GM19099 (cell line): ENCODE results near the gene PIGN.
A peak's percentile ranks its signal among the peaks of the same experiment; 100 is the strongest.

Experiments used
- POLR2A ChIP-seq: IDR thresholded peaks from 3 replicates; pipeline ENCODE4 v1.6.1; 2011; ENCODE audit warnings: low read depth; ENCODE audit not compliant: insufficient read length; ENCODE audit errors: extremely low read depth

PIGN gene

DNA sequence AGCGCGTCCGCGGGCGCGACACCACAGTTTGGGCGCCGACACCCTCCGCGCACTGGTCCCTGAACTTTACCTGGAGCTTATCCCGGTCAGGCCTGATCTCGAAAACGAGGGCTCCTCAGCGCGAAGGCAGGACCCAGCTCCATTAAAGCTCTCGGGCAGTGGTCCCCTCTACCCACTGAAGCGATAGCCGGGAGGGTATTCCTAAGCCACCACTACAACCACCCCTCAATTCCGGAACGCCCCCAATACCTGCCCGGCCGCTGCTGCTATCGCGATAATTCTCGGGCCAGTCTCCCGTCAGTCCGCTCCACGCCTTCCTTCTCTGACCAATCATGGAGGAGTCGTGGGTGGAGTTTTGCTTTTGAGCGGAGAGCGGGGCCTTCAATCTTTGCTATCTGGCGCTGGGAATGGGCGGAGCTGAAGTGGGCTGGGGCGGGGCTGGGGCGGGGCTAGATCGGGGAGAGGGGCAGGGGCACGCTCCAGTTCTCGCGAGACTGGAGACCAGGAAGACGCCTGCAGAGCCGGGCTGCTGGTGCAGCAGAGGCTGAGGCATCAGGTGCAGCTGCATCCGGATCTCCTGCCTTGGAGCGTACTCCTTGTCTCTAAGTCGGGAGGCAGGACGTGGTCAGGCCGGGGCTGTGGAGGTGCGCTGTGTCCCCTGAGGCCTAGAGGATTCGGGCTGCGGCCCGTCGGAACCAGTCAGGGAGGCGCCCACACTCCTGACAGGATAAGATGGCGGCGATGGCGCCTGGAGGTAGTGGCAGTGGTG lies at the start of gene PIGN, which contains the start of gene RELCH:
PIGN (minus strand) TSS at position 283 of the 769 bp plus-strand sequence. CDS start 25,703 bp downstream, outside the sequence.
RELCH (plus strand) TSS at position 482 of the 769 bp plus-strand sequence; CDS start at position 733, 251 bp downstream.
- TF ChIP-seq POLR2A = peak; percentile 98

- no peak for TF ChIP-seq POLR2A
These were observed 49.4 kb upstream of the PIGN start for GRCh38 chr18:62236252-62236651.

GRCh38 chr18:62226047-62226446 lies 39.2 kb upstream of the PIGN start:
- no peak for TF ChIP-seq POLR2A

- no peak for TF ChIP-seq POLR2A
These were observed 37.4 kb upstream of the PIGN start for GRCh38 chr18:62224229-62224628.

GRCh38 chr18:62214790-62215189 lies 27.9 kb upstream of the PIGN start:
- TF ChIP-seq POLR2A = no peak

- TF ChIP-seq POLR2A = no peak
These were observed 24.5 kb upstream of the PIGN start for GRCh38 chr18:62211325-62211828.

DNA sequence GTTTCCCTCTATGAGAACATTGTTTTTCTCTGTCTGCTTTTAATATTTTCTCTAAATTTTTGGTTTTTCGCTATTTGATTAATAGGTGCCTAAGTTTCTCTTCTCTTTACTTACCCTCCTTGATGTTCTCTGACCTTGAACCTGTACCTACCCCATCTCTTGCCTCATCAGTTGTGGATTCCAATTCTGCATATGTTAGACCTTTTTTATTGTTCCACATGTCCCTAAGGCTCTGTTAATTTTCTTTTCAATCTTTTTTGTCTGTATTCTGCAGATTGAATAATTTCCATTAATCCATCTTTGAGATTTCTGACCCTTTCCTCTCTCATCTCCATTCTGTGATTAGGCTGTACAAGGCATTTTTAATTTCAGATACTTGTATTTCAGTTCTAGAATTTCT lies 23.3 kb upstream of the PIGN start:
- TF ChIP-seq POLR2A = no peak

- TF ChIP-seq POLR2A = no peak
These were observed 22.2 kb upstream of the PIGN start for GRCh38 chr18:62209046-62209445.

DNA sequence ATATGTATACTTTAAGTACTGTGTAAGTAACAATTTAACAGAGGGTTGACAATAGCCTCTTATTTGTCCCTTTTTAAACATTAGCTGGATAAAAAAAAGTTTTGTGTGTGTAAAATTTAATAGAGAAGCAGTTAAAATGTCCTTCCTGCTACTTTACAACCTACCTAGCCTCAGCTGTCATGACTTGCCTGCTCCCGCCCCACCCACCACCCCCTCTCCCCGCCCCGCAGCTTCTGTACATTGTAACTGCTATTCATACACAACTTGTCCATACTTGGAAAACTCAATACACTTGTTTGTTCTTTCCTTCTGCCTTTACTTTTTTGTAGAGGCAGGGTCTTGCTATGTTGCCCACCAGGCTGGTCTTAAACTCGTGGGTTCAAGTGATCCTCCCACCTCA lies 19.7 kb upstream of the PIGN start:
- no peak for TF ChIP-seq POLR2A

DNA sequence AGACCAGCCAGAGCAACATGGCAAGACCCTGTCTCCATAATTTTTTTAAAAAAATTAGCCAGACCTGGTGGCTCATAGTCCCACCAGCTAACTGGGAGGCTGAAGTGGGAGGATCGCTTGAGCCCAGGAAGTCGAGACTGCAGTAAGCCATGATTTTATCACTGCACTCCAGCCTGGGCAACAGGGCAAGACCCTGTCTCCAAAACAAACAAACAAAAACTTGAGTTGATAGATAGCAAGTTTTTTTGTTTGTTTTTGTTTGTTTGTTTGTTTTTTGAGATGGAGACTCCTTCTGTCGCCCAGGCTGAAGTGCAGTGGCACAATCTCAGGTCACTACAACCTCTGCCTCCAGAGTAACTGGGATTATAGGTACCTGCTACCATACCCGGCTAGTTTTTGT lies 19.0 kb upstream of the PIGN start:
- TF ChIP-seq POLR2A = no peak

DNA sequence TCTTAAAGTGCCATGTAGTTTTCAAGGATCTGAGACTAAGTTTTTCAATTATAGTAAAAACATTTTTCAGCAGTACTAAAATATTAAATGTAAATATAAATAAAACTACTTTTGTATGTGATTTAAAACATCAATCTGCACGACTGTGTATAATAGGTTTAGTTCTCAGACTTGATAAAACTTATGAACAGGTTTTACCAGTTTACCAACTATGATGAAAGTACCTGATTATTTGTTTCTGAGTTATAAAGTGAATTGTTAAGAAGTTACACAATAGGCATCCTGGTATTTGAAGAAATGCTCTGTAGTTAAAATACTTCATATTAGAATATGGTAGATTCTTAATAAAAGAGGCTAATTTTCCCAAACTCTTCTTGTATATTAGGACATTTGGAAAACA lies 15.0 kb upstream of the PIGN start:
- no peak for TF ChIP-seq POLR2A

- no peak for TF ChIP-seq POLR2A
These were observed 13.5 kb upstream of the PIGN start for GRCh38 chr18:62200121-62200914.

DNA sequence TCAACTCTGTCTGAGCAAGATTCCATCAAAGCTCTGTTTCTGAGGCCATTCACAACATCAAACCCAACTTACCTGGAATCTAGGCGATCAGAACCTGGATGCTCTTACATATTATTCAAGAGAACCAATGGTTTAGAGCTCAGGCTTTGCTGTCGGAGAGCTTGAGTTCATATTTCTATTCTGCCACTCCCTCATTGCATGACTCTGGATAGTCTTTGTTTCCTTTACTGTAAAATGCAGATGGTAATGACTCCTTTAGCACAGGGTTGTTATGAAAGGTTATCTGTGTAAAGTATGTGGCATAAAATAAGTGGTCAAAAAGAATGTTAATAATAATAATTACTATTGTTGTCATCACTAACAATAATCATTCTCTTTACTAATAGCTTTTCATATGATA lies 12.8 kb upstream of the PIGN start:
- no peak for TF ChIP-seq POLR2A

DNA sequence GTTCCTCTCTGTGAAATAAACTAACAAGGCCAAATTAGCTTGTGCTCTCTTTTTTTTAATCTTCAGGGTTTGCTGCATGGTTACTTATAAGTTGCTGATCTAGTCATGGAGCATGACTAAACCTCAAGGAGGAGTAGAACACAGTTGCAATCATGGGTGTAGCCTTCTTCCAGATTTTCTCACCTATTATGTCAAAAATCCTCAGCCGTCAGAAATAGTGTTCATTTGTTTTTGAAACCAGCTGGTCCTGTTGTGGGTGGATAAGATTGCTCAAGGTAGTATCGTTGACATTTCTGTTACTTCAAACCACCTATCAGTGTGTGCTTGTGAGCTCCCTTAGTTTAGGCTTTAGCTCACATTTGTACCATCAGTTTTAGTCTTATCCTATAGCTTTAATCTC lies 11.4 kb upstream of the PIGN start:
- no peak for TF ChIP-seq POLR2A

DNA sequence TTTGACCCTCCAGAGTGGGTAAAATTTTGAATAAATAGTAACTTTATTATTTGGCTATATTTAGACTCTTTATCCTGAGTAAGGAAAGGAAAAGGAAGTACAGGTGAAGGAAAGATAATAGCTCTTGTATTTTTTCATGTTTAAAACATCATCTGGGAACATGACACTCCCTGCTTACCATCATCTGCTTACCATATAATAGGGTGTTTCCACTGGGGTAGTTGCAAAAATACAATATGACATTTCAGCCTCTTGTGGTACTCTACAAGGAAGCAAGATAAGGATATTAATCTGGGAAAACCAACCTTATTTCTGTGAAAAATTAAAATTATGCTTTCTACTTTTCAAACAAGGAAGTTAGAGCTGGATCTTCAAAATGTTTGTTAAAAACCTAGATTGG lies 10.1 kb upstream of the PIGN start:
- no peak for TF ChIP-seq POLR2A

DNA sequence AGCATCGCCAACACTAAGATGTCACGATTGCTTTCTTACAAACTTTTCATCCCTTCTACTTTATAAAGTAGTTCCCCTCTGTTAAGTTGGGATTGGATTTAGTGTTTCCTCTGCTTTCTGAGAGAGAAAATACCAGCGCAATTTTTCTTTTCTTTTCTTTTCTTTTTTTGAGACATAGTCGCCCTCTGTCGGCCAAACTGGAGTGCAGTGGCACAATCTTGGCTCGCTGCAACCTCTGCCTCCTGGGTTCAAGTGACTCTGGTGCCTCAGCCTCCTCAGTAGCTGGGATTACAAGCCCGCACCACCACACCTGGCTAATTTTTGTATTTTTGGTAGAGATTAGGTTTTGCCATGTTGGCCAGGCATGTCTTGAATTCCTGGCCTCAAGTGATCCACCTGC lies 9.2 kb upstream of the PIGN start:
- TF ChIP-seq POLR2A = no peak
